NCI-H1930 (cell line): Measurements from ENCODE around the gene PDE4D.

Experiments used
- DNase-seq, 2 experiments: peaks; one replicate each; lab custom pipeline; 2025; lab: John Stamatoyannopoulos, UW

Gene PDE4D

DNA sequence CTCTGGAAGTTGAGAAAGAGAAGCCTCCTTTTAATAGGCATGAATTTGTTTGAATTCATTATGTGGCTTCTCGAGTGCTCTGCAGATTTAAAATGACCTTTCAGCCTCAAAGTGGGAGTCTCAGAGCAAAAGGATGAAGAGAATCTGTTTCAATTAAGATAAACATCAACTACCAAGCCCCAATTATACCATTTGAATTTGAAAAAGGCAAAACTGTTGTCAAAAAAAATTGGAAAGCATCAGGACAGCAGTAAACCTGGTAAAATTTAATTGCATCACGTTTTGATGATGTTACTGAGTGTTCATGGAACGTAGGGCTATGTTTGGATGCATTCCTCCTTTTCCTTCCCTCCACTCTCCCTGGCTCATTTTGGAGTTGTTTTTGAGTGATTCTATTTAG, 637.2 kb downstream of the PDE4D start:
- no peak for DNase-seq

DNA sequence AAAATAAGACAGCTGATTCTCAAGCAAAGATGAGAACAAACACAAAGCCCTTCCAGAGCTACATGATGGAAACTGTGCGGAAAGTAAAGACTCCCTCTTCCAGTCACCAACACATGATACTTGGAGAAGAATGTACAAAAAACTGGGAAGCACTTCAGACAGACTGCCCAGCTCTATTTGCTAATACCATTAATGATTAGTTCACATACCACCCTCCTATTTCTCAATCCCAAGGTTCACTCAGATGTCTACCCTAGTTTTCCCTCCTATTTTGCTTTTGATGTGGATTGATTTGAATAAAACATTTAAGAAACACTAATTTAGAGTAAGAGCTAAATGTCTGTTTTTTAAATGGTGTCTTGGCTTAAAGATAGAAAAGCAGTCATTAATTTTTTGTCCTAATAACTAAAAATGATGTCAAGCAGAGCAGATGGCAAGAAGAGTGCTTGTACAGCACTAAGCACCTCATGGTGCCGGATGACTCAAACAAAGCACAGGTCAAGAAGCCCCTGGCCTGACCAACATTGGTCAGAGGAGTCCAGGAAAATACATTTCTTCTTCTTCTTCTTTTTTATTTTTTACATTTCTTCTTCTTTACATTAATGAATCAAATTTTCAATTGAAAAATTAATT, 639.4 kb downstream of the PDE4D start:
- no peak for DNase-seq

DNA sequence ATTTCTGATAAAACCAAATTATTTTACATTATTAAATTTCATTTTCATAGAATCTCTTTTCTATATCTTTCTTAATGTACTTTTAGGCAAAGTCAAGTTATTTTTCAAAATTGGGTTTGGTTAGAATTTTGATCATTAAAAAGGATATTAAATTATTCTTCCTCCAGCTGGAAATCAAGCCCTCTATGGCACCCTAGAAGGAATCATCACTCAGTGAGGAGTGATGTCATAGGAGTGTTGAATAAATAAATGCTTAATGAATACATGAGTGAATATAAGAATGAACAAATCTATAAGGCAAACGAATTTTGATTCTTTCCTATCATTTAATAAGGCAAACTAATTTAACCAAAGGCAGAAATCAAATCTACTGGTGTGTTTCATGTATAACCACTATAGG, 639.9 kb downstream of the PDE4D start:
- DNase-seq = no peak

DNA sequence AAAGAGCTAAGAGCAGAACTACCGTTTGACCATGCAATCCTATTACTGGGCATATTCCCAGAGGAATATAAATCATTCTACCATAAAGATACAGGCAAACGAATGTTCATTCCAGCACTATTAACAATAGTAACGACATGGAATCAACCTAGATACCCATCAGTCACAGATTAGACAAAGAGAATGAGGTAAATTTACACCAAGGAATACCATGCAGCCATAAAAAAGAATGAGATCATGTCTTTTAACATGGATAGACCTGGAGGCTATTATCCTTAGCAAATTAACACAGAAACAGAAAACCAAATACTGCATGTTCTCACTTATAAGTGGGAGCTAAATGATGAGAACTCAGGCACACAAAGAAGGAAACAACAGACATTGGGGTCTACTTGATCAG, 641.9 kb downstream of the PDE4D start:
- DNase-seq = no peak

DNA sequence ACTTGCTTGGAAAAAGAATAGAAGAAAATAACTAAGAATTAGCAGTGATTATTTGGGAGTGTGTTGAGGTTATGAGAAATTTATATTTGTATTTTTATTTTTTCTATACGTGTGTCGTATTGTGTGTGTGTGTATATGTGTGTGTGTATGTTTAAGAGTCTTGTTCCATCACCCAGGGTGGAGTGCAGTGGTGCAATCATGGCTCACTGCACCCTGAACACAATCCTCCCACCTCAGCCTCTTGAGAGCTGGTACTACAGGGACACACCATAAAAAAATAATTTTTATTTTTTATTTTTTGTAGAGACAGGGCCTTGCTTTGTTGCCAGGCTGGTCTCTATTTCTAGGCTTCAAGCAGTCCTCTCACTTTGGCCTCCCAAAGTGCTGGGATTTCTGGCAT, 643.8 kb downstream of the PDE4D start:
- no peak for DNase-seq

DNA sequence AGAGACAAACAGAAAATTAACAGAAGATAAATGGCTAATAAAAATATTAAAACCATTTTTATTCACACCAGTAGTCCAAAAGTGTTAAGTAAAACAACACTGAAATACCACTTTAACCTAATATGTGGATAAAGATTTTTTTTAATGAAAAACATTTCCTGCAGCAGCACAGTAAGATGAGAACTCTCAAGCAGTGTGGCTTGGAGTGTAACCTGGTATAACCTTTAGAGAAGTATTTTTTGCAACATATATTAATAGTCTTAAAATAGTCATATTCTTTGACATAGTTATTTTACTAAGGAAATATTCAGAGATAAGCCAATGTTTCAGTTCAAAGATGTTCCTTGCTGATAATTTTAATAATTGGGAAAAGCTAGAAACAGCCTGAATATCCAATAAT, 644.4 kb downstream of the PDE4D start:
- no peak for DNase-seq

DNA sequence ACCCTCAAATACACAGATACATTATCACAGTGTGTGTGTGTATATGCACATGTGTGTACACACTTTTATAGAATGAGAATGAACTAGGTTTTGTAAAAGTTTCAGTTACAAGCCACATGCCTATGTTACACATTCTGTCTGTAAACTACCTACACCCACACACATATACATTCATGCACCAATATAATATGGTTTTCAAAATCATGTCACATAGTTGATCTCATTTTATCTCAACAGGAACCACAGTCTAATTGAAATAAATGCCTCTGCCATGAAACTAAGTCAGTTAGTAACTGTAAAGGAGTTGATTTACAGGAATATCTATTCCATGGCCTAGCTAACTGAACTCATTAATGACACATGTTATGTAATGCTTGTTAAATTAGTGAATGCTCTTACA, 646.6 kb downstream of the PDE4D start:
- no peak for DNase-seq

DNA sequence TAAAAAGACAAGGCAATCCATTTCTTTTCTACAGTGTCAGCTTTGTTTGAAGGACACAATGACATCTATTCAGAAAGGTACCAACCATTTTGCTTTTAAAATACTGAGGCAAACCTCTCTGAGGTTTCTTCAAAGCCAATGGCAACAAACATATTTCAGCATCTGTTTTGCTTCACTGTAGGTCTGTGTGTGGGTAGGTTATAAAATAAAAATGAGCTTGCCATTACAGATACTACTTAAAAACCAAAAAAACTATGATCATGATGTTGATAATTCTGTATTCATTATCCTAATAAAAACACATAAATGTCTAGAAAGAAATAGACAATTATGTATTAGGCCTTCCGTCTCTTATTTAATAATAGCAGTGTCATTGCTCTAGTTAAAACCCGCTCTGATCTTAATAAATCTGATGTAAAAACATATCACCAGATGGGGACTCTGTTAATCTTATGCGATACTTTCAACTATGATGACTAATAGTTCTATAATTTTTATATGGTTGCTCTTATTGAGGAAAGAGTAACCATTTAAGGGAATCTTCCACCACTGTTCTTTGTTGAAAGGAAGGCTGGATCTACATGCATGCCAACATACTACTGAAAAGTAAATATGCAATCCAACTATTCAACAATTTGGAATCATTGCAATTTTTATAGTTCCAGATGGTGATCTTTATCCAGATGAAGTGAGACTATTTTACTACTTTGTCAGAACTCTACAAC, 647.2 kb downstream of the PDE4D start:
- DNase-seq = no peak

DNA sequence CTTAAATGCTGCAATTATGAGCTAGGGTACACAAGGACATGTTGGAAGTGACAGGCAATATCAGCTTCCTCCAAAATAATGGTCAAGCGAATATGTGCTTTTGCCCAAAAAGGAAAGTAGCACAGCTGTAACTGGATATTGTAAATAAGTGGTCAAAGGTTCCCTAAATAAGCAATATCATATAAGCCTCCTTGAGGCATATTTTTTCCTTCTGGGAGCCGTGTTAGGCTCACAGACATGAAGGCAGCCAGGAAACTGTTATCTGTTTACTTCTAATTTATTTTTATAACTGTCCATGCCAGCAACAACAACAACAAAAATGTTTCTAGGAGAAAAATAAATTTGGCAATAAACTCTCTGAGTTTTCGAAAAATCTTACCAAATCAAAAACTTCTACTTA, 648.3 kb downstream of the PDE4D start:
- DNase-seq = no peak

DNA sequence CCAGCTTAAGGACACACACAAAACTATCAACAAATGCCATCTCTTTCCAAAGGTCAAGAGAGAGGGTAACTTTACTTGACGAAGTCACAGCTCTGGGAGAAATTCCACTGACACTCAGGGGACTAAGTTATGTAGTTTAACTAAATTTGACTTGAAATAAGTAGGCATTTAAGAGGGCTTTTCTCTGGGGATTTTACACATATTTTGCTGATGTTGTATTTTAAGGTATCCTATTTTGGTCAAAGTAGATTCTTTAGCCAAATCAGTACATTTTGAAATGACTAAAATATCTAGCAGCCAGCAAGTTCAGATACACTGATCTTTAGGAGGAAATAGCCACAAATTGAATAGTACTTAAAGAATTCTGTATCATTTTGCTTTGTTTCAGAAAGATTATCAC, 652.0 kb downstream of the PDE4D start:
- DNase-seq = no peak

DNA sequence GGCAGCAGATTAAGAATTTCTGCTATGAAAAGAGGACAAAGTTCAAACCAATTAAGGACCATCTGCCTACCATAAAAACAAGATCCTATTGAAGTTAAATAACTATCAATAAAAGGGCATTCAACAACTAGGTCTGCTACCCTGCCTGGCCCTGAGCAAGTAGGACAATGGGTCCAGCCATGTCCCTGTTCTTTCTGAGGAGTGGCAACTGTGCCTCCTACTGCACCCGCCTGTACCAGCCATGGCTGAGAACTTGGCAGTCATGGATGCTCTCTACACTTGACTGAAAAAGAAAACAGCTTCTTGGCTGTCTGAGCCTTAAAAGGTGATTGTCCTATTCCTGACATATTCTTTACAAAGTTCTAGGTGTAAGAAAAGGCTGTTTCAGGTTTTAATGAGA, 652.4 kb downstream of the PDE4D start:
- DNase-seq = no peak

DNA sequence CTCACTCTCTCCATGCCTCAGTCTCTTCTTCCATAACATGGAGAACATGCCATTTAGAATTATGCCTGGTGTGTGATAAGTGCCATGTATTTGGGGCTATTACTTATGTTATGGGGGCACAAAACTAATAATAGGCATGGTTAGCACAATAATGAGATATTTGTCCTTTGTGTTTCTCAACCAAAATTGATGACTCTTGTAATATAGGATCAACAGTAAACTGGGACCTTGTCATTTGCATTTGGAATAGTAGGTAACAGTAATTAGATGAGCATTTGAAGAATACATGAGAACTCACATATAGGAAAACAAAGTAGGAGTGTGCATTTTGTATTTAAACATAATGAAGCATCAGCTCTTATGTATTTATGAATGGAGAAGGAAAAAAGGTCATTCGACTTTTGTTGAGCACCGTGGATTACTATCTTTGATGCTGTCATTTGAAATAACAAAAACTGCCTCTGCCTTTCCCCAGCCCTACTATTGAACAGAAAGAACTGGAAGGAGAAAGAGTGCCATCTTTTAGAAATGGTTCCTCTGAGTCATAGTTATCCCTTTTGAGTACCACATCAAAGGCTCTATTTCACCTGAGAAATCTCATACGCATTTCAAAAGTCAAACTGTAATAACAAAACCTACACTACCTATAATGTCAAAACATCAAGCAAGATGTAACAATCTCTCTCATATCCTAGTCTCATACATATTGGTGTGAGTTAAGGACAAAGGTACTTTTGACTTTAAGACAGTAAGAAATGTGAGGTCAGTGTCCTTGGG, 655.2 kb downstream of the PDE4D start:
- DNase-seq = no peak

DNA sequence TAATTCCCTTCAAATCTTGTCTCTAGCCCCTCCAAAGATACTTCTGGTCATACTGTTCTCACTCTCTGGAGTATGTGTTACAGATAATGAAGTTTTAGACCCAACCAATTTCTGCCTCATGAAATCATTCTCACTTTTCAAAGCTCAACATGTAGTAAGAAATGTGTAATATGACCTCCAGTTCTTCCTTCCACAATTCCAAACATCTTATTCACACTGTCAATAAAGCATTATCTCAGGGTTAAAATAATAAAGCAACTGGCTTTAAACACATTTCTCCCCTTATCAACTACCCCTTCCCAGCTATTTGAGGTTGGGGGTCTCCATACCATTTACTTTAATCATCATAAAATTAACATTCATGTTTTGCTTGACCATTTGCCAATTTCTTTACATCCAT, 656.5 kb downstream of the PDE4D start:
- DNase-seq = no peak

DNA sequence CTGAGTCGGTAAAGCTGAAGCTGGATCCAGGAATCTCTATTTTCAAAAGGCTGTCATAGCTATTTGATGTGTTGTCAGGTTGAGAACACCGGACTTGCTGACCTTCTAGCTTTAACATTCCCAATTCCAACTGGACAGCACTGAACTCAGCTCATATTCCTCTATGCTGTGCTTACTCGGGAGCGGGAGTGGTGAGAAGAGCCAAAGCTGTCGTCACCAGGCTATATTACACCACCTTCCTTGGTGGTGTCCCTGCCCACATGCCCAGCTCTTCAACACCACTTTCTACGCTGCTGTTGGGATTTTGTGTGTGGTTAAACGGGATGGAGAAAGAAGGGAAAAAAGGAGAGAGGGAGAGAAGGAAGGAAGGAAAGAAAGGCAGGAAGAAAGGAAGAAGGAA, 657.1 kb downstream of the PDE4D start:
- DNase-seq = no peak

DNA sequence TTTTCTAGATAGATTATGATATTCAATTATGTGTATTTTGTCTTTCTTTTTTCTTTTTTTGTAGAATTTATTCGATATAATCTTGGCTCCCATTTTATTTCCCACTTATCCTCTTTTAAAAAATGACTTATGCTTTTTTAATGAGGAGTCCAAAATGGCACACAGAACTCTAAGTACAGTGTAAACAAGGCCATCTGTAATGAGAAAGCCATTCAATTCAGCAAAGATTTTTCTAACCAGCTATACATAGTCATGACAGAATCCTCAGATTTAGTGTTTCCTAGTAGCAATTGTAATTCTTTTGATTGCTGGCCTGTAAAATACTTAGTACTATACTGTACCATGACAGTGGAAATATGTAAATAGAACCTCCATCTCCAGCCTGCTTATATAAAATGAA, 659.3 kb downstream of the PDE4D start:
- no peak for DNase-seq

DNA sequence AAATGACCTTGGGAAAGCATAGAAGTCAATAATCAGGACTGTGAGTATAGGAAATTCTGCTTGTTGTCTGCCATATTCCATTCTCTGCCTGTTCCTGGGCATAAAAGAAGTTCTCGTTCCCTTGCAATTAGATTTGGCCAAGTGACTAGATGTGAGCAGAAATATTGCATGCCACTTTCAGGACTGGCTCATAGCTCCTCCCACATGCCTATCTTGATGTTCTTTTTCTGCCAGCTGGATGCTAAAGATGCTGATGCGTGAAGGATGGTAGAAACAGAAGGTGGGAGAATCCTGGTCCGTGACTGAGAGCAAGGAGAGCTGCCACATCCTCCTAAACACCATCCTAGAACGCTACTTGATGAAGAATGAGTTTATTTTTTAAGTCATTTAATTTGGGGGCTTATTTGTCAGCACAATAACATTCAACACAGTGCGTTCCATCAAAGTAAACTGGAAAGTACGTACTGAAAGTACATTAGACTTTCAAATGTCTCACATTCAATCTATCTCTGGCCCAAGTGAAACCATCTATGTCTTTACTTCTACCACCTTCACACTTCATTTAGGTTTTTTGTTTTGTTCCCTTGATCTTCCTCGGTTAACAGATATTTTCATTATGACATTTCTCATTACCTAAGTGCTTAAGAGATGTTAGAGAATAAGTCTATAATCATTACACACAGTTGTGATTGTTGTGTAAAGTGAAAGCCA, 662.1 kb downstream of the PDE4D start:
- DNase-seq = no peak

DNA sequence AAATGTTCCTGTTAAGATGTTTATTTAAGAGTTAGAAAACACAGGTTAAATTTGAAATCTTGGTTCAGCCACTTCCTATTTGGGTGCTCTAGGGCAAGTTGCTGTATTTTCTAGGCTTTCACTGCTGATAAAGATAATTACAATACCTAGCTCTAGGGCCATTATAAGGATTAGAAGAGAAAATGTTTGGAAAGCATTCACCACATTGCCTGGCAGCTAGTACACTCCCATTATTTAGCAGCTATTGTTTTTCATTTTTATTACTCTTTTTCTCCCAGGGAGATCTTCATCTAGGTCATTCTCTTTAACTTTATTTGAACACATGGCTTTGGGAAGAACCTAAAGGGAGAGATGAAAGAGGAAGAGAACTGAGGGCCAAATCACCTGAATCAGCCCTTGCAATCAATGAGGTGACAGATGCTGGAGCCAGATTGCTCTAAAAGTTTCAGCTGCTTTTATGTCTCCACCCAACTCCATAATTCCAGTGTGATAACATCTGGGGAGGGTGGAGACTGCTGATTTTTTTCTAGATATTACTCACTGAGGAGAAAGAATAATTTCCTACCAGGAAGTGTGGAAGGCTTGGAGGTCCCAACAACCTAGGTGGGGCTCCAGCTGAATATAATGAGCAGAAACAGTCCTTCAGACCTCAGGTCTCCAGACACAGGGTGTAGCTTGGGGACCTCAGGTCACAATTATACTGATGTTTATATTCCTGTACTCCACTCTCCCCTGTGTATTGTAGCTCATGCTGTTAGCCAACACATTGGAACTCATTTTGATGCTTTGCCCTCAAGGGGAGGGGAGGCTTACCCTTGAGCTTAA, 670.6 kb downstream of the PDE4D start:
- DNase-seq = no peak

DNA sequence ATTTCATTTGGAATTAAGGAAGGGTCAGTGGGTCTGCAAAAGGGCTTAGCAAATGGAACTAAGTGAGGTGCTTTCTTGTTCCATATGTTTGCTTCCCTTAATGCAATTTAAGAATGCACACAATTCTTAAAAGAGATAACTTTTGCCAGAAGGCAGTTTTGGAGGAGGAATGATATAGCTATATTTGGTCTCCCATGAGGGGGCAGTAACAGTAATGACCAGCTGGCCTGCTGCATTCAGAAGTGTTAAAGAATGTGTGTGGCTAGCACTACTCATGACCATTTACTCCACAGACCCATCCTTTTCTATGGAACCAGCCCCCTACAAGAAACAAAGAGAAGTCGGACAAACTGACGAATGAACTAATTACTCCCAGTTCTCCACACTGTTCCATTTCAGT, 671.8 kb downstream of the PDE4D start:
- no peak for DNase-seq

DNA sequence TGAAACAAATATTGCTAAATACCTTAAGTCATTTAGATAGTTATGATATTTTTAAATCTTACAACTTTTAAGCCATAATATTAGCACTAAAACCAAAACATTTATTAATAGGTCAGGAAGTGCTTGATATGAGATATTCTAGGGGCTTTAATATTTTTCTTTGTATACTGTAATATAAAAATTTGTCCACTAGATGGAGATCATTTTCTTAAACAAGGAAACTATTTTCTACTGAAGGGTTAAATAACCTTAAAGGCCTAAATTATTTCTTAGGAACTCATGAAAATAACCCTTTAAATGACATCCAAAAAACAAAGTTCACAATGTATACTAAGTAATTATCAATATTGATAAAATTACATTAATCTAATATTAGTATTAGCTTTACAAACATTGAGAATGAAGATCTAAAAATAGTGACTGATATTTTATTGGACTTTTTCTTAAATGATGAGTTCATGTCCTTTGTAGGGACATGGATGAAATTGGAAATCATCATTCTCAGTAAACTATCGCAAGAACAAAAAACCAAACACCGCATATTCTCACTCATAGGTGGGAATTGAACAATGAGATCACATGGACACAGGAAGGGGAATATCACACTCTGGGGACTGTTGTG, 675.0 kb downstream of the PDE4D start:
- no peak for DNase-seq

DNA sequence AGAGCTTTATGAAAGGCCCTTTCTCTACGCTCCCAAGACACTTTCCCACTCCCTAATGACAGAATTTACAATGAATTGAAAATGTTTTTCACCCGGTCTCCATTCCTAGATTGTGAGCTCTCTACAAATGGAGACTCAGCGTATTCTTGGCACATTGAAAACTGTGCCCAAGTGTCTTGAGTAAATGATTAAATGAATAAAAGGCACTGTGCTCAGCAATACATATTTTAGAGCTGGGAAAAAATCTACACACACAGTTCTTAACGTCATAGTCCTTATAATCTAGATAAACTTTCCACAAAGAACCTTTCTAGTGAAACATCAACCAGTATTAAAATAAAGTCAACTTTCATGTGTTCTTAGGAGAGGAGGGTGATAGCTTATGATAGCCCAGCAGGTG, 676.7 kb downstream of the PDE4D start:
- DNase-seq = no peak

DNA sequence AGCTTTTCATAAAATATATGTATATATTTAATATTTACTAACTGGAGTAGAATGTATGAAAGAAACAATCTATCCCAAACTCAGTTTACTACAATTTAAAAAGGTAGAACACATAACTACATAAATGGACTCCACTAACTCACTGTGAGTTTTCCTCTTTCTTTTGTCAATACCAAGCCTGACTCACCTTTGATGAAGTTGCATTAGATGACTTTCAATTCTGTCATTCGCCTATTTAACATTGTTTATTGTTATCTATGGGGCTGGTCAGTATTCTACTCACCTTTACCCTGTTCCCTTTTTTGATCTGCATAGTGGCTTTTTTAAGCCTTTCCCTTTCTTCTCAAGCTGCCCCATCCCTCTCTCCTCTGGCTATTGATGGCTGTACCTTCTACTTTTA, 680.9 kb downstream of the PDE4D start:
- DNase-seq = no peak
